ENCODE measurements around the gene PSMB3.
"Not testable (repeated sequence)": the region's sequence is repeated elsewhere in the genome, so short reads cannot be mapped to it uniquely, and the experiment has no call there.

The PSMB3 gene

GRCh38 chr17:38762231-38762630 lies 9.7 kb downstream of the PSMB3 start:
- Mint-ChIP-seq H3K4me3 (no peak overlapping the region), H3K27me3 (no peaks in the 10 kb centered on the region), H3K27ac (peak overlapping the region; percentile 63), H3K9me3 (no peaks in the 10 kb centered on the region), H3K36me3 (peaks cover 59% of the 10 kb centered on the region), H3K4me1 (peaks cover 16% of the 10 kb centered on the region)
- CTCF ChIA-PET, result interaction anchor here (0.9 to 1.3 kb wide), 3 partner anchors 19 to 413 kb away, joined by 3 to 4 read pairs (median 3); no protein-coding TSS in a partner anchor
- DNase-seq, result no peak

GRCh38 chr17:38766341-38766740 lies 13.8 kb downstream of the PSMB3 start:
- Mint-ChIP-seq H3K4me1 (peaks cover 8% of the 10 kb centered on the region), H3K9me3 (no peaks in the 10 kb centered on the region), H3K36me3 (peaks cover 71% of the 10 kb centered on the region), H3K27ac (no peak overlapping the region), H3K4me3 (no peak overlapping the region), H3K27me3 (no peaks in the 10 kb centered on the region)
- DNase-seq, result no peak
- CTCF ChIA-PET, result no interaction called here

- Mint-ChIP-seq H3K36me3 (peaks cover 70% of the 10 kb centered on the region), H3K27me3 (no peaks in the 10 kb centered on the region), H3K27ac (no peak overlapping the region), H3K4me1 (peaks cover 3% of the 10 kb centered on the region), H3K4me3 (no peak overlapping the region), H3K9me3 (no peaks in the 10 kb centered on the region)
- DNase-seq, result no peak
- CTCF ChIA-PET, result no interaction called here
Measured at GRCh38 chr17:38768417-38768816, 15.9 kb downstream of the PSMB3 start.

GRCh38 chr17:38773258-38773657 lies 20.7 kb downstream of the PSMB3 start:
- Mint-ChIP-seq H3K27ac (no peak overlapping the region), H3K27me3 (no peaks in the 10 kb centered on the region), H3K4me1 (no peaks in the 10 kb centered on the region), H3K4me3 (no peak overlapping the region), H3K36me3 (peaks cover 53% of the 10 kb centered on the region), H3K9me3 (no peaks in the 10 kb centered on the region)
- no peak for DNase-seq
- CTCF ChIA-PET, result no interaction called here

GRCh38 chr17:38777641-38778250 lies 25.2 kb downstream of the PSMB3 start:
- CTCF ChIA-PET, result no interaction called here

GRCh38 chr17:38779965-38780752 lies 27.6 kb downstream of the PSMB3 start:
- Mint-ChIP-seq H3K27me3 (no peaks in the 10 kb centered on the region), H3K36me3 (peaks cover 46% of the 10 kb centered on the region), H3K4me3 (no peak overlapping the region), H3K27ac (no peak overlapping the region), H3K9me3 (no peaks in the 10 kb centered on the region), H3K4me1 (no peaks in the 10 kb centered on the region)
- CTCF ChIA-PET, result interaction anchor here (1.8 kb wide), 1 partner anchor 195 kb away, joined by 3 read pairs; no protein-coding TSS in a partner anchor
- no peak for DNase-seq

More at GRCh38 chr17:38777641-38778250, 25.2 kb downstream of the PSMB3 start:
- Mint-ChIP-seq H3K27me3 (no peaks in the 10 kb centered on the region), H3K36me3 (peaks cover 53% of the 10 kb centered on the region), H3K27ac (no peak overlapping the region), H3K4me3 (no peak overlapping the region), H3K4me1 (no peaks in the 10 kb centered on the region), H3K9me3 (no peaks in the 10 kb centered on the region)
- DNase-seq, result no peak

GRCh38 chr17:38783227-38783626 lies 30.7 kb downstream of the PSMB3 start:
- CTCF ChIA-PET, result no interaction called here
- no peaks in the 10 kb centered on the region for H3K4me1 Mint-ChIP-seq
- no peaks in the 10 kb centered on the region for H3K9me3 Mint-ChIP-seq
- DNase-seq, result no peak
- no peak overlapping the region for H3K27ac Mint-ChIP-seq
- H3K36me3 Mint-ChIP-seq, result peaks cover 39% of the 10 kb centered on the region
- no peaks in the 10 kb centered on the region for H3K27me3 Mint-ChIP-seq
- no peak overlapping the region for H3K4me3 Mint-ChIP-seq

- no peak overlapping the region for H3K4me3 Mint-ChIP-seq
- H3K36me3 Mint-ChIP-seq, result peaks cover 28% of the 10 kb centered on the region
- H3K9me3 Mint-ChIP-seq, result no peaks in the 10 kb centered on the region
- no peak for DNase-seq
- H3K27ac Mint-ChIP-seq, result no peak overlapping the region
- CTCF ChIA-PET, result no interaction called here
- H3K4me1 Mint-ChIP-seq, result no peaks in the 10 kb centered on the region
- no peaks in the 10 kb centered on the region for H3K27me3 Mint-ChIP-seq
Measured at GRCh38 chr17:38786372-38786771, 33.8 kb downstream of the PSMB3 start.

- CTCF ChIA-PET, result interaction anchor here (0.7 kb wide), 1 partner anchor 130 kb away, joined by 3 read pairs; no protein-coding TSS in a partner anchor
- H3K4me3 Mint-ChIP-seq, H3K27me3 Mint-ChIP-seq, H3K4me1 Mint-ChIP-seq, H3K9me3 Mint-ChIP-seq, DNase-seq, H3K27ac Mint-ChIP-seq: not testable (repeated sequence)
- H3K36me3 Mint-ChIP-seq, result peaks cover 23% of the 10 kb centered on the region
Measured at GRCh38 chr17:38787999-38788398, 35.5 kb downstream of the PSMB3 start.

GRCh38 chr17:38789185-38789584 lies 36.6 kb downstream of the PSMB3 start:
- Mint-ChIP-seq H3K27ac (no peak overlapping the region), H3K27me3 (no peaks in the 10 kb centered on the region), H3K4me3 (no peak overlapping the region), H3K9me3 (no peaks in the 10 kb centered on the region), H3K36me3 (peaks cover 26% of the 10 kb centered on the region), H3K4me1 (peaks cover 4% of the 10 kb centered on the region)
- CTCF ChIA-PET, result no interaction called here
- DNase-seq, result no peak

- H3K27me3 Mint-ChIP-seq, H3K27ac Mint-ChIP-seq, CTCF ChIA-PET, H3K9me3 Mint-ChIP-seq, H3K4me1 Mint-ChIP-seq, DNase-seq, H3K4me3 Mint-ChIP-seq: not testable (repeated sequence)
- H3K36me3 Mint-ChIP-seq, result peaks cover 24% of the 10 kb centered on the region
Measured at GRCh38 chr17:38790148-38790707, 37.7 kb downstream of the PSMB3 start.

- CTCF ChIA-PET, result no interaction called here
Measured at GRCh38 chr17:38791162-38791561, 38.6 kb downstream of the PSMB3 start.

GRCh38 chr17:38794221-38794620 lies 41.7 kb downstream of the PSMB3 start:
- no peak overlapping the region for H3K4me3 Mint-ChIP-seq
- H3K36me3 Mint-ChIP-seq, result peaks cover 38% of the 10 kb centered on the region
- no peak for DNase-seq
- H3K27me3 Mint-ChIP-seq, result no peaks in the 10 kb centered on the region
- no peaks in the 10 kb centered on the region for H3K9me3 Mint-ChIP-seq
- H3K4me1 Mint-ChIP-seq, result peaks cover 39% of the 10 kb centered on the region
- CTCF ChIA-PET, result interaction anchor here (0.6 kb wide), 1 partner anchor 86 kb away, joined by 3 read pairs; no protein-coding TSS in a partner anchor
- no peak overlapping the region for H3K27ac Mint-ChIP-seq

More at GRCh38 chr17:38791162-38791561, 38.6 kb downstream of the PSMB3 start:
- Mint-ChIP-seq H3K4me3 (no peak overlapping the region), H3K27ac (no peak overlapping the region), H3K27me3 (no peaks in the 10 kb centered on the region), H3K4me1 (peaks cover 13% of the 10 kb centered on the region), H3K36me3 (peaks cover 27% of the 10 kb centered on the region), H3K9me3 (no peaks in the 10 kb centered on the region)
- no peak for DNase-seq

- H3K36me3 Mint-ChIP-seq, result peaks cover 38% of the 10 kb centered on the region
- H3K27me3 Mint-ChIP-seq, result no peaks in the 10 kb centered on the region
- peaks cover 51% of the 10 kb centered on the region for H3K4me1 Mint-ChIP-seq
- CTCF ChIA-PET, result interaction anchor here (1.6 kb wide), 1 partner anchor 17 kb away, joined by 4 read pairs; no protein-coding TSS in a partner anchor
- no peak overlapping the region for H3K27ac Mint-ChIP-seq
- H3K9me3 Mint-ChIP-seq, result no peaks in the 10 kb centered on the region
- peak overlapping the region; percentile 94 for H3K4me3 Mint-ChIP-seq
- DNase-seq, result no peak
Measured at GRCh38 chr17:38796451-38797157, 44.1 kb downstream of the PSMB3 start.
